H7 (cell line): ENCODE measurements around the gene CLEC9A. TPM values are rescaled to one million over a fixed set of nuclear protein-coding genes. Genes with fewer than 3 reads are reported as not detected.
"Not testable (repeated sequence)": the region's sequence is repeated elsewhere in the genome, so short reads cannot be mapped to it uniquely, and the experiment has no call there.

ENCODE experiments used
- DNase-seq: peaks from one replicate; pipeline ENCODE4 v3.0.0; 2012
- H3K27me3 ChIP-seq: 2 replicates; pipeline ENCODE4 v1.6.0; 2011; ENCODE audit warnings: mild to moderate bottlenecking, low read length; ENCODE audit not compliant: control insufficient read depth, insufficient read depth
- H3K36me3 ChIP-seq: replicated peaks from 2 replicates; pipeline ENCODE4 v1.5.1; 2011; ENCODE audit warnings: low read length; ENCODE audit not compliant: control insufficient read depth, insufficient read depth
- H3K4me3 ChIP-seq: 2 replicates; pipeline ENCODE4 v1.5.1; 2011; ENCODE audit warnings: low read depth, mild to moderate bottlenecking, control low read depth, low read length, moderate library complexity; ENCODE audit not compliant: insufficient read depth
- total RNA-seq: library from RNA; depleted of rRNA; stranded (reverse); fragments of >200 nt; shearing (Covaris generic); gene quantifications from 2 replicates; pipeline ENCODE4 v1.2.3, GENCODE V29; 2014; rRNA removed

The CLEC9A gene
- not detected in 2 replicates for total RNA-seq

GRCh38 chr12:10030446-10030845 lies at the start of gene CLEC9A:
CLEC9A (plus strand) TSS chr12:10030682; CDS start chr12:10052688, 22,006 bp downstream.
- H3K27me3 ChIP-seq, result no peaks in the 10 kb centered on the region
- DNase-seq, result no peak
- H3K36me3 ChIP-seq, result no peaks in the 10 kb centered on the region
- no peak within 1 kb of the TSS for H3K4me3 ChIP-seq

GRCh38 chr12:9991876-9992275 lies 38.6 kb upstream of the CLEC9A start:
- DNase-seq, result no peak
- H3K36me3 ChIP-seq, result no peaks in the 10 kb centered on the region
- no peak overlapping the region for H3K4me3 ChIP-seq
- no peaks in the 10 kb centered on the region for H3K27me3 ChIP-seq

DNA sequence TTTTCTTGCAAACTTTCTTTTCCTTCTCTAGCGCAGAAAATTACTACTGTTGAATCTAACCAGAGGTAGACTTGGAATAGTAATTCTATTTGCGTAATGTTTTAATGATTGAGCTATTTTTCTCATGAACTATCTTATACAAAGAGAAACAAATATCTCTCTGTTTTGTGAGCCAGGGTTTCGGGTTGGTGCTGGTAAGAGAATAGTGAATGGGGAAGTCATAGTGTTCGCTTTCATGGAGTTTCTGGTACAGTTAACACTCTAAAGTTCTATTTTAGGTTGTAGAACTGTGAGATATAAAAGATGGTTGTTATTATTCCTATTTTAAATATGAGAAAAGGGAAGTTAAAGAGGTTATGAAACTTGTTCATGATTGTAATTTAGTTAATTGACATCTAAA lies 38.2 kb upstream of the CLEC9A start:
- Histone ChIP-seq H3K36me3 (no peaks in the 10 kb centered on the region), H3K27me3 (no peaks in the 10 kb centered on the region), H3K4me3 (no peak overlapping the region)
- no peak for DNase-seq

- no peaks in the 10 kb centered on the region for H3K36me3 ChIP-seq
- no peak for DNase-seq
- no peaks in the 10 kb centered on the region for H3K27me3 ChIP-seq
- H3K4me3 ChIP-seq, result no peak within 1 kb of the TSS
Observed at GRCh38 chr12:9999016-9999415, 31.5 kb upstream of the CLEC9A start, which contains the start of gene CLEC1B. CLEC1B (minus strand) TSS chr12:9999121; CDS start chr12:9999100, 21 bp downstream.

GRCh38 chr12:10001171-10001776 lies 29.2 kb upstream of the CLEC9A start:
- Histone ChIP-seq H3K27me3 (no peaks in the 10 kb centered on the region), H3K4me3 (no peak overlapping the region)

DNA sequence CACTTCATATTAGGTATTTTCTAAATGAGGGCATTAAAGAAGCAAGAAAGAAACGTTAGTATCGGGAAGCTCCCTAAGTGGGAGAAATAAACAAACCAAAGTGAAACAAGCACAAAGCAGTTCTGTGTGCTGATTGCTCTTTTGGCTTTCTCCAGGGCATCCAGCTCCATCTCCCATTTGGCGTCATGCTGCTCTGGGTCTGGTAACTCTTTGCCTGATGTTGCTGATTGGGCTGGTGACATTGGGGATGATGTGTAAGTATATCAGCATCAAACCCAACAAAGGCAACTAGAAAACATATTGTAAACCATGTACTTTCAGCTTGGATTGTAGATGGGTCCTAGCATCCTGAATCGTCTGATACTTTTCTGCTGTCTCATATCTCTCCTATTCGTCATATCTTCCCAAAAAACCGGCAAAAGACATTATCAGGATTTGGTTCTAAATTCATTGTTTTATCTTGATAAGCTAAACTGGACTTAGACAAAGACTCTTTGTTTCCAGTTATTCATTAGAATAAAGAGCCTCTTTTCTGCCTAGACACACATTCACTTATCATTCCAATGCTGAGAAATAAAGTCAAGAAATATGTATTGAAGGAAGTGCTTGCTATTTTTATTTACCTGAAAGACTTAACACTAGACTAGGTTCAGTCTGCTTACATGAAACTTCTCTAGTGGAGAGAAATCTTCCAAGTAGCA lies 17.7 kb upstream of the CLEC9A start:
- Histone ChIP-seq H3K27me3 (no peaks in the 10 kb centered on the region), H3K4me3 (no peak overlapping the region), H3K36me3 (no peaks in the 10 kb centered on the region)
- no peak for DNase-seq

More at GRCh38 chr12:10001171-10001776, 29.2 kb upstream of the CLEC9A start:
- no peak for DNase-seq
- H3K36me3 ChIP-seq, result no peaks in the 10 kb centered on the region

DNA sequence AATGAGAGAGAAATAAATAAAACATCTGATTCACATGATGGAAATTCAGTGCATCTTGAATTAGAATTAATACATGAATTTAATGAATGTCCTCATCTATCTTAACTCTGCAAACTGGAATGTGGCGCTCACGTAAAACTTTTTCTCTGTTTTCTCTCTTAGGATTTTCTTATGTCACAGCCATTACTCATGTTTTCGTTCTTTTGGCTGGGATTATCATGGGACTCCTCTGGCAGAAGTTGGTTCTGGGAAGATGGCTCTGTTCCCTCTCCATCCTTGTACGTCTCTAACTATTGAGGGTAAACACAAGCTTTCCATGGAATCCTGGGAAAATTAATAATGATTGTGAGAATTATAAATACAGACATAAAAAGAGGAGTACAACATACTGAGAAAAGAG lies 15.0 kb upstream of the CLEC9A start:
- no peaks in the 10 kb centered on the region for H3K36me3 ChIP-seq

DNA sequence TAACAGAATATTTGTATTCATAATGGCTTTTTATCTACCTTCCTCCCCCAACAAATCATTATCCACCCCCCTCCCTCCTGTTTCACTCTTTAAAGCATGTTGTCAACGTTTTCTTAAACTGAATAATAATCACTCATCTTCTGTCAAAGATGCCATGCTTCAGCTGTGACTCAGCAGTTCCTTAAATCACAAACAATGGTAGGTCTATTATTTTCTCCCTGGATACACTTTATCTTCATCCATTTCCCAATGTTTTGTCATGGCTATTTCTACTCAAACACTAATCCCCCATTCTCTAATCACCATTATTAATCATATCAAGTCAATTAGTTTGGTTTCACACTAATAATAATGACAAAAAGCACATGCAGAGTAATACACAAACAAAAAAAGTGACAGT lies 13.6 kb upstream of the CLEC9A start:
- no peak for DNase-seq
- no peaks in the 10 kb centered on the region for H3K27me3 ChIP-seq
- H3K36me3 ChIP-seq, result no peaks in the 10 kb centered on the region
- no peak overlapping the region for H3K4me3 ChIP-seq

More for the DNA sequence above, 15.0 kb upstream of the CLEC9A start:
- Histone ChIP-seq H3K27me3 (no peaks in the 10 kb centered on the region), H3K4me3 (no peak overlapping the region)
- DNase-seq, result no peak

DNA sequence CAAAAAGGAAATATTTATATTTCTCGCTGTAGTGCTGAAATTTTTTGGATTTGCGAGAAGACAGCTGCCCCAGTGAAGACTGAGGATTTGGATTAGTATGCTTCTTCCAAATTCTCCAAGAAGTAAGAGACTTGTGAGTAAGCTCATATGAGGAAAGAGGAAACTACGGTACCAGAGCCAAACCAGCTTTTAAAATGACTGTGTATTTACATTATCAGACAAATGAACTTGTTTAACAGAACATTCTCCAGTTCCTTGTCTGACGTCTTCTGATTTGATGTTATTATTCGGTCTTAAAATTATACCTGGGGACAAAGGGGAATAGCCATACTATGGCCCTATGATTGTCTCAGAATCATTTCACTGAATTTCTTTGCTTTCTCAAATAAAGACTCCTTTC lies 12.1 kb upstream of the CLEC9A start:
- Histone ChIP-seq H3K27me3 (no peaks in the 10 kb centered on the region), H3K4me3 (no peak overlapping the region), H3K36me3 (no peaks in the 10 kb centered on the region)
- DNase-seq, result no peak

GRCh38 chr12:10021342-10021741 lies 9.1 kb upstream of the CLEC9A start:
- no peaks in the 10 kb centered on the region for H3K27me3 ChIP-seq
- no peaks in the 10 kb centered on the region for H3K36me3 ChIP-seq
- no peak overlapping the region for H3K4me3 ChIP-seq
- DNase-seq, result no peak

DNA sequence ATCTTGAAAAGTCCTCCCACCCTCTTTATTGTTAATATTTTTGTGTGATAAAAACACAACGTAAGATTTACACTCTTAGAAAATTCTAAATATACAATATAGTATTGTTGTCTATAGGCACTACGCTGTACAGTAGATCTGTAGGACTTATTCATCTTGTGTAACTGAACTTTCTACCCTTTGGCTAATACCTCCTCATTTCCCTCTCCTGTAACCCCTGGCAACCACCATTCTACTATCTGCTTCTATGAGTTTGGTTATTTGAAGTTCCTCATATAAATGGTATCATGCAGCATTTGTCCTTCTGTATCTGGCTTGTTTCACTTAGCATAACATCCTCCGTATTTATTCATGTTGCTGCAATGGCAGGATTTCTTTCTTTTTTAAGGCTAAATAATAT lies 5.2 kb upstream of the CLEC9A start:
- no peak for DNase-seq
- H3K36me3 ChIP-seq, result no peaks in the 10 kb centered on the region
- no peak overlapping the region for H3K4me3 ChIP-seq
- H3K27me3 ChIP-seq, result no peaks in the 10 kb centered on the region

DNA sequence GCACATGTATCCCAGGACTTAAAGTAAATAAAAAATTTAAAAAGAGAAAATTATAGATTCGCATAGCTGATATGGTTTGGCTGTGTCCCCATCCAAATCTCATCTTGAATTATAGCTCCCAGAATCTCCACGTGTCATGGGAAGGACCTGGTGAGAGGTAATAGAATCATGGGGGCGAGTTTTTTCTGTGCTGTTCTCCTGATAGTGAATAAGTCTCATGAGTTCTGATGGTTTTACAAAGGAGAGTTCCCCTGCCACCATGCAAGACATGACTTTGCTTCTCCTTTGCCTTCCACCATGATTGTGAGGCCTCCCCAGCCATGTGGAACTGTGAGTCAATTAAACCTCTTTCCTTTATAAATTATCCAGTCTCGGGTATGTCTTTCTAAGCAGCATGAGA lies 3.8 kb upstream of the CLEC9A start:
- not testable (repeated sequence) for DNase-seq, H3K36me3 ChIP-seq, H3K27me3 ChIP-seq, H3K4me3 ChIP-seq

DNA sequence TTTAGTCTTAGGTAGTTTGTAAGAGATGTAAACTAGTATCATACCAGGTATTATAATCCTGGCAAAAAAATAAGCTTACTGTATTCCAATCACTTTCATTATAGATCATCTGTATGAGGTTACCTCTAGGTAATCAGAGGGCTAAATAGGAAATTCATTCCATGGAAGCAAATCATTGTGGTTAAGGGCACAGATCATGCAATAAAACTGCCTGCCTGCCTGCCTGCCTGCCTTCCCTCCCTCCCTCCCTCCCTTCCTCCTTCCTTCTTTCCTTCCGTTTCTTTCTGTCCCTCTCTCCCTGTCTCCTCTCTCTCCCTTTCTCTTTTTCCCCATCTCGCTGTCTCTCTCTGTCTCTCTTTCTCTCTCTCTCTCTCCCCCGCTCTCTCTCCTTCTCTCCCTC lies 3.2 kb upstream of the CLEC9A start:
- Histone ChIP-seq H3K36me3 (no peaks in the 10 kb centered on the region), H3K27me3 (no peaks in the 10 kb centered on the region), H3K4me3 (no peak overlapping the region)
- no peak for DNase-seq

GRCh38 chr12:10027721-10028120 lies 2.8 kb upstream of the CLEC9A start:
- H3K27me3 ChIP-seq, result no peaks in the 10 kb centered on the region
- H3K36me3 ChIP-seq, result no peaks in the 10 kb centered on the region
- H3K4me3 ChIP-seq, result no peak overlapping the region
- no peak for DNase-seq

- DNase-seq, result no peak
- Histone ChIP-seq H3K36me3 (no peaks in the 10 kb centered on the region), H3K4me3 (no peak overlapping the region), H3K27me3 (no peaks in the 10 kb centered on the region)
Observed at GRCh38 chr12:10031321-10031720, 839 bp downstream of the CLEC9A start.
